GM19324 (cell line): ENCODE data around the gene NR2F1.

ENCODE experiments used
- ATAC-seq: cut with Tn5 transposase; IDR thresholded peaks from one replicate; pipeline ENCODE4 v1.9.1; 2021; ENCODE audit warnings: mild to moderate bottlenecking, moderate library complexity; ENCODE audit not compliant: unreplicated experiment, low FRiP score

NR2F1 gene

DNA sequence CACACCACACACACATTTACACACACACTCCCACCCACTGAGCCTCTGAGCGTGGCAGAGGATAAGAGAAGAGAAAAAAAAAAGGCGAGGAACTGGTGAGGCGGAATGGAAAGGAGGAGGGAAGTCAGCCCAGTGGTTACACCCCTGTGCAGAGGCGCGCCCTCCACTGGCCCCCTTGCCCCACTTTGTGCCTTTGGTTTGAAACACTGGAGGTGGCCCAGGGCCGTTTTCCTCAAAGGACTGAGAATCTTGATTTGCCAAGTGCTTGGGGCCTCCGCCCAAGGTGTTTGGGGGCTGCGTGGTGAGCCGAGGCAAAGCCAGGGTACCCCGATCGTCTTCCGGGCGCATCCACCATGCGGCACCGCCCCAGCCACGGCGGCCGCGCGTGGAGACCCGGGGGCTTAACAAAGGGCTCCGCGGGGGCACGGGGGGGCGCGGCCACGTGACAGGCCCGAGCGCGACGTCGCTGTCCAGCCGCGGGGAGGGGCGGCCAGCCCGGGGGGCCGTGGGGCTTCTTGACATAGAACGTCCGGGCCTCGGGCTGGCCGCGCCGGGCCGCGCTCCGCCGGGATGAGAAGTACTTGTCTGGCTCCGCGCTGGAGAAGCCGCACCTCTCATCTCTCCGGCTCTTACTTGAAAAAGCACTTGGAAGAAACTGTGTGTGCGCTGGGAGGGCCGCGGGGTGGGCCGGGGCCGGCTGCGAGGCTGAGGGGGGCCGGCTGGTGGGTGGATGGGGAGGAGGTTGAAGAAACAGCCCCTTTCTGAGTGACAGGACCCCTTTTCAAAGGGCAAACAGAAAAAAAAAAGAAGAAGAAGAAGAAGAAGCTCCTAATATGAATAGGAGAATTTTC, 21.0 kb downstream of the NR2F1 start:
- no peak for ATAC-seq

DNA sequence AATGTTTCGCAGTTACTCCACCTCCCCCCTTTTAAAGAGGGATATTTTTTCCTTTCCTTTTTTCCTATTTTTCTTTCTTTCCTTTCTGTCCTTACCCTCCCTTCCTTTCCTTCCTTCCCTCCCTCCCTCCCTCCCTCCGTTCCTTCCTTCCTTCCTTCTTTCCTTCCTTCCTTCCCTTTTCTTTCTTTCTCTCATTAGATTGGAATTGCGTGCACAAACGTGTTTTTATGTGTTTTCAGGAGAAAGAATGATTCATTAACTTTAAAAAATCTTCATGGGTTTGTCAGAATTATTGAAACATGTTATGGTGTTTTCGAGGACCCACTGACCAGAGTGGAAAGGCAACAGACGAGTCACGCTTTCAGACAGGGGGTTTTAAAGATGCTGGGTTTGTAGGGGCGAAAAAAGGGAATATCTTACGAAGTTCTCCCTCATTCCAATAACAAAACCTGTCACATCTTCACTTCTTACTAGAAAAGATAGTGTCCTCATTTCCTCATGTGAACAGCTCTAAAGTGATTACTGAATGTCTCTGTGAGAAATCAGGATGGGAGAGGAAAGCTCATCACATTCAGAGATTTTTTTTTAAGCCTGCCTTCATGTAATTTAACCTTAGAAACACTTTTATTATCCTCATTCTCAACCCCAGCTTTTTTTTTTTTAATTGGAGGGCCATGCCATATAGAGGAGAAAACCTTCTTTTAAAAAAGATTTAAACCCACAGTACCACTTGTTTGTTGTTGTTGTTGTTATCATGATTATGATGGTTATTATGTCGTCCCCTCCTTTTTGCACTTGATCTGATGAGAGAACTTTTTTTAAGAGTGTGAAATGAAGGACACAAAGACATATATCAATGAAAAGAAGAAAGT, 21.9 kb downstream of the NR2F1 start:
- ATAC-seq, result no peak

DNA sequence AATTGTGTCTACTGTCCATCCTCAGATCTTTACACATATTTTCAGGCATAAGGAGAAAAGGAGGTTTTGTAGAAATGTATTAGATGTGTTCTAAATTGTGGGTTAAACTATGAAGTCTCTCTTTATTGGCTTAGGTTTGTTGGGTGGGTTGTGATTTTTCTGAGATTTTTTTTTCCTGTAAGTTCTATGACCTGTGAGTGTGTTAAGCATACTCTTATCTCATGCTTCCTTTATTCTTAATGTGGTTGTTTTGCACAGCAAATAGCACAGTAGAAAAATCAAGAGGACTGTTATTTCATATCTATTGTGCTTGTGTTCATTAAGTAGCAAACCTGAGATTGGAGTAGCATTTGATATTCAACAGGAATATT, 23.3 kb downstream of the NR2F1 start:
- no peak for ATAC-seq

DNA sequence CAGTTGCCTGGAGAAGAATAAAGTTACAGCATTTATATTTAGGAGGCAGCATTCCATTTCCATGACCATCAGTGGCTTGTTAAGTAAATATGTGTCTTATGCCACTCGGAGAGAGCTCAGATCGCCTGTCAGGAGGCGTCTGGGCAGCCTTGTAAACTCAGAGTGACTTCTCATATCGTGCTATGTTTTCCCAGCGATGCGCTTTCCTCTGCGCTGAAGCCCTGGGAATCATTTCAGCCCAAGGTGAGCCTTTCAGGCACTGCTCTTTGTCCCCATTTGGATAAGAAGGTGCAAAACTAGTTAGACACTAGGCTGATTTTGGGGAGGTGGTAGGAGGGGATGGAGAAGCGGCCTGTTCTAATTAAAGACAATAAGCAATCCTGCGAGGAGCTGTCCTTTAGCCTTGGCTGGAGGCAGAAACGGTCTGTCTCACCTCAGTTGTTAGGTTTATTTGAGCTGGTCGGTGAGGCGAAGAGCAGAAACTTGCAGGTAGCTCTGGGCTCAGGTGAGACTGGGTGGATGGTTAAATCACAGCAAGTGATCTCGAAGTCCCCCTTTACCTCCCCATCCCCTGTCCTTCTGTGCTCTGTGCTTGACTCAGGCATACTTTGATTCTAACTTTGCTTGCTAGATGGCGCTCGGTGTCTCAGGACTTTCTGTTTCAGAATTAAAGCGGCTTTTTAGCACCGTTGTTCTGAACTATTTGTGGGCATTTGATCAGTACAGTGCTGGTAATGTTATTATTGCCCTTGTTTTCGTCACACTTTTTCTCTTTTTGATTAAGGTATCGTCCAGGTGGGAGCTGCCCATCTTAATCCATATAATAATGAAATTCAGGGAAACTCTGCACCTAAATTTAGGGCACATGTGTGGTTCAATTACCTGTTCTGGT, 24.6 kb downstream of the NR2F1 start:
- ATAC-seq, result peak; percentile 84

DNA sequence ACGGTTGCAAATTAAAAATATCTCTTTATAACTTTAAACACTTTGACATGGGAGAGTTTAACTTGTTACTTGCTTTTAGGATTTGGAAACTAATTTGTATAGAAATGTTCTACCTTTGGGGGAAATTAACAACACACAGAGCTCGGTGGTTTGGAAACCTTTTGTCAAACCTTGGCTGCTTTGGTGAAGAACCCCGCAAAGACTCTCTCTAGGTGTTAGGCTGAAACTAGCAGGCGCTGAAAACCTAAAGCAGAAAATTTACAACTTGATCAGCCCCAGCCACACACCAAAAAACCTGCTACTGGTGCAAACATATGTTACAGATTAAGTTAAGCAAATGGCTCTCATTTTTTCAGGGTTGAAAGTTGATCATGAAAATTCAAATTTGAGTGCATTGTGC, 25.8 kb downstream of the NR2F1 start:
- ATAC-seq, result no peak

DNA sequence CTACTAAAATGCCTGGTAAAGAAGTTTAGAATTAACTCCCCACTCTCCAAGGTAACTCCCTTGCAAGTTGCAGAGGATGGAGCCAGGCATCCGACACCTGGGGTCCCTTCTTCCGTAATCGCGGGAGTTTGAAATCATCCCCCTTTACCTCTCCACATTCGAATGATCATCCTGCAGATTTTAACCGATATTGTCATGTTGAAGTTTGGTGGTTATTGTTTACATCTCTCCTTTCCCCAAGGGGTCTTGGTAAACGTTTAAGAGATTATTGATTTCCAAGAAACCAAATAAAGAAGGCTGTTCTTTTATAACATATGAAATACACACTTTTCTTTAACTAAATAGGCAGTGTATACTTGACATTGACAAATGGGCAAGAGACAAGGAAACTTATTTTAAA, 26.7 kb downstream of the NR2F1 start:
- no peak for ATAC-seq

DNA sequence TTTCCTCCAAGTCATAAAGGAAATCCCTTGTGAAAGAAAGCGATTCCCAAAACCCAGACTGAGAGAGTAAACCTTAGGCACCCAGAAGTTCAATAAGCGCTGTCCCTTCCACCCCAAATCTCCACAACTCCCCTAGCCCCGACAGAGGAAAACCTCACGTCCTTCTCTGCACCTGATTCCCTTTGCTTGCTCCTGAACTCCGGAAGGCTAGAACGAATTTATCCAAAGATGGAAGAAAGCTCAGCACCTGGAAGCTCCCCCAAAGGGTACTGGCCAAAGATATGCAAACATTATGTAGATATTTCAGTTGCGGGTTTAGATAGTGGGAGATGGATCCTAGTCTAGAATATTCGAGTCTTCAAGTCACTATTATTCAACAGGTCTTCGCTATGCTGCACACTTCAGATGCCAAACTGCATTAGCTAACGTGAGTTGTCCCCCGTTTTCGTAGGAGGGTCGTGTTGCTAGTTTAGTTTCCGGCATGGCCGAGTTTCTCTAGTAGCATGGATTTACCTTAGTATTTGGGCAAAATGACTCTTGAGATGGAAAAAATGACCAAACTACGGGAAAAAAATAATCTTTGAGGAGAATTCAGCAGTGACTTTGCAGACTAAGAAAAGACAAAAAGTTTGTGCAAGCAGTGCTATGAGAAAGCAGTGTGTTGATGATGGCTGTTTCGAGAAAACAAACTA, 27.7 kb downstream of the NR2F1 start:
- ATAC-seq, result no peak

DNA sequence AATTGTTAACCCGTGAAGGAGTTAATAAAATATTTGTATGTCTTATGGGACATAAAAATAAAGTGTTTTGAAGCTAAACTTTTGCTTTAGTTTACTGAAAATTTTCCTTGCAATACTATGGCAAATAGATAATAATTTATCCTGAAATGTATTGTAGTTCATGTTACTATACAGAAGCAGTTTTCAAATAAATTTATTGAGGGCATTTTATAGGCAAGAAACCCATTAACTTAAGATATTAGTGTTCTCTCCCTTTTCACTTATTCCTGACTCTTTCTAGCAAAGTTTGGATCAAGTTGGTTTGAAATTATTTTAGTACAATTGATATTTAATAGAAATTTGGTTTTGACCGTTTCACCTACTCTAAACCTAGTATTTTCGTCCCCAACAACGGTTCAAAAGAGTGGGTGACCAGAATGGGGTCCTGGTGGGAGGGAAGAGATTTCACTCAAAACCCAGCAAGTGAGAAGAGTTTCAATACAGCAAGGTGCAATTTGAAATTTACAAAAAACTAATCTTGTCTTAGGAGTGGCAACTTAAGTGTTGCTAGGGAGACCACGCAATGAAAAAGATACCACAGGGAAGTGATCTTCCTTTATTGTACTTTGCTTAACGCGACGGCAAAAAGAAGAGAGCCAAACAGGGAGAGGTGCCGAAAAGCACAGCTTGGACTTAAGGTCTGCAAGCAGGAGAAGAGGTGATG, 28.4 kb downstream of the NR2F1 start:
- ATAC-seq, result no peak

DNA sequence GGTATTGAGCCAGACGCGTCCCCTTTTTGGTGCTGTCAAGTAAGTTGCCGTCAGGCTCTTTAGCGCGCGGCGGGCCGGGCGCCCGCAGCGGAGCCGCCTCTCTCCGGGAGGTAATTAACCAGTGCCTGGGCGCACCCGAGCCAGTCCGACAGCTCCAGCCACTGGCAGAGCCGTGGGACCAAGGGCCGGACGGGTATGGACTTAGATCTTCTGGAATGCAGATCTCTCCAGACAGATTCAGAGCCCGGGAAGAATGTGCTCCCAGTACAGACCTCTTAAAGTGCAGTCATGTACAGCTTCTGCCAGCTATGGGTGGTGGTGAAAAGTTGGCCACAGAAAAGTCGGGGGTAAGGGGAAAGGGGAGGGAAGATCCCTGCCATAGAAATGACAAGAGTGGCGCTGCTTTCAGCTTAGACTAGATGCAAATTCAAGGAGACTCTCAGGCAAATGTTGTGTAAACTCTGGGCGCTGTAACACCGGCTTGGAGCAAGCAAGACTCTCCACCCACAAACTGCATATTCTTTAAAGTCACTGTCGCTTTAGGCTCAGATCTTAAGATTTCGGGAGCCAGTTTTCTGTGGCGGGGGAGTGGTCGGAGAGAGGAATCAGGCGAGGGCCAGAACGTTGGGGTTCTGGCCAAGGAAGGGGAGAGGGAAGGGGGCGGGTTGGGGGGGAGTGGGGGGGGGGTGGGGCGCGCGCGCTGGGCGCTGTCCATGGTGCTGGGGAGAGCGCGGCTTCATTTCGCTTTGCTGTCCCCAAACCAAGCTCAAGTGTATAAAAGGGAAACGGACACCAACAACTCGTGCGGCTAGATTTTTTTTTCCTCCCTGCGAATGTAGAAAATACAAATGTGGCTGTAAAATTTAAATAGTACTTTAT, 29.2 kb downstream of the NR2F1 start:
- ATAC-seq, result no peak

DNA sequence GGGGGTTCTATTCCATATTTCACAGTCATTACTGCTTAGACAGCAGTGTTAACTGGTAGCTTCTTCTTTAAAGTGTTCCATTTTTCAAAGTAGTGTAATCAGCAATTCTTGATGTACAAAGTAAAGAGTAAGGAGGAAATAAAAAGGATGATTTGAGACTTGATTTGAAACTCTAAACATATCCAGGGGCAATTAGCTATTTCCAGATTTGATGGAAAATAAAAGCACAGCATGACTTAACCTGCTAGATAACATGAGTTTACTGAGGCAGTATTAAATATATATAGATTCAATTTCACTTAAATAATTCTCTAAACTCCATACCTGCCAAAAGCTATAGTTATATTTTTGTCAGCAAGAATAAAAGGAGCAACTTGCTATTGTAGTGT, 29.8 kb downstream of the NR2F1 start:
- no peak for ATAC-seq

DNA sequence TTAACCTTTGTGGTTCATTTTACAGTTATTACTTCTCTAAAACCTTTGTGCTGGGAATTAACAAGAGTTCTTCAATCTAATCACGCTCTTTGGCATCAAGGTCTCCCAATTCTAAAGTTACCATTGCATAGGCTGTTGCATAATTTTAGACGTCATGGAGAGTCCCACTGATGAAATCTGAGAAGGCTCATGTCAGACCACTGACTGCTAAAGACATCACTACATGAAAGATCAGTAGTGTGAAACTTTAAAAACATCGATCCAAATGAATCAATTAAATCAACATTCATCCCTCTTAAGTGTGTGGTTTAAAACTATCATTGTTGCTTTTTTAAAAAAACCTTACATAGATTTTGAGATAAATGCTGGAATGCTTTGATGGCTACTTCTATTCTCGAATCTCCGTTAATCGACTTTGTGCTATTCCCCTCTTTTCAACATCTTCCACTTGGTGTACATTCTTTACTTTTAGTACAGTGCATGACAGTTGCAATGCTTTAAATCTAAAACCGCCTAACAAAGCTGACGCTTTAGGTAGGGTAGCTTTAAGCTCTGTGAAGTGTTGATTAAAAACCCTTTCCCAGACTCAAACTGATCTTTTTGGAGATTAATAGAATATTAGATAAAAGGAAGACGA, 33.6 kb downstream of the NR2F1 start:
- no peak for ATAC-seq

DNA sequence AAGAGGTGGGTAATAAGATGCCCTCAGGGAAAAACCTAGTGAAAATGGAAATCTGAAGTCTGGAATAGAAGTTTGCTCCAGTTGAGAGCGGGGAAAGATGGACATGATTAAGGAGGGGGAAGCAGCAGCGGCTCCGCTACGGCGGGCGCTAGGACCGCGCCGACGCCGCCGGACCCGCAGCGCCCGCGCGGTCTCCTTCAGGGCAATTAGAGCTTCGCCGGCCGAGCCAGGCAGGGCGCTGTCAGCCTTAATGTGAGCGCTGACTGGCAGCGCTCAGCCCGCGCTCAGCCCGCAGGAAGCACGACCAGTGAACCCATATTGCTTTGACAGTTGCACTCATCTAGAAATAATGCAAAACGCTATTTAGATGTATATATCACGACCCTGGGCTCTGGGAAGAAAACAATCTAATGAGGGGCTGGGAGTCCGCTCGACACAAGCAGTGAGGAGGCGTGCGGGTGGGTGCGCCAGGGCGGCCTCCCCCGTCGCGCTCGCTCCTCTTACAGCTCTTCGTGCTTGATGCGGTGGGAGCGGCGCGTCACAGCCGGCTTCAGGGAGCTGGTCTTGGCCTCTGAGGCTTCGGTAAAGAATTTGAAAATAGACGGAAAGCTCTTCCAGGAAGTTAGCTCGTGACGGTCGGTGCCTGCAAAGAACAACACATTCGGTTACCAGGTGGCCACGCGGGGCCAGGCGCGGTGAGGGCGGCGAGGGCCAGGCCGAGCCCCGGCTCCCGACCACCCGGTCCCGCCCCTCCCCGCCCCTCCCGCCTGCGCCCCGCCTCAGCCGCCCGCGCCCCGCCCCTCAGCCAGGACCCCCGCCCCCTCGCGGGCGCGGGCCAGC, 37.7 kb downstream of the NR2F1 start:
- ATAC-seq, result peak; percentile 99

DNA sequence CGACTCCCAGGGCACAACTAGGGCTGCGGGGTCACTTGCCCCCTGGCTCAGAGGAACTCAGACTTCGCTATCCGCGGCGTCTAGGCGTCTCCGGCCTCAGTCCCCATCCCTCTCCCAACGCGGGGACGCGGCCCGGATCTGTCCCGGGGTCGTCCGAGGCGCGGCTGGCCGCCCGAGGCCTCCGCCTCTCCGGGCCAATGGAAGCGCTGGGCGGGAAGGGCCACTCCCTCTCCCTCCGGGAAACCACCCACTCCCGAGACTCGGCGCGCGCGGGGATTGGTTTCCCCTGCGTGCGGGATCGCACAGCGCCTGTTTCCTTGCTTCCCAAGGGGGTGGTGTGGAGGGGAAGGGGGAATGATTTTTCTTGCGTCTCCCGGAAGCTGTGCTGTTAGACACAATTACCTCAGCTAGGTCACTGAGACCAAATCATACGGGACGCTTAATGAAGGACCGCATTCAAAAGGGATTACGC, 38.3 kb downstream of the NR2F1 start:
- ATAC-seq, result peak; percentile 9

DNA sequence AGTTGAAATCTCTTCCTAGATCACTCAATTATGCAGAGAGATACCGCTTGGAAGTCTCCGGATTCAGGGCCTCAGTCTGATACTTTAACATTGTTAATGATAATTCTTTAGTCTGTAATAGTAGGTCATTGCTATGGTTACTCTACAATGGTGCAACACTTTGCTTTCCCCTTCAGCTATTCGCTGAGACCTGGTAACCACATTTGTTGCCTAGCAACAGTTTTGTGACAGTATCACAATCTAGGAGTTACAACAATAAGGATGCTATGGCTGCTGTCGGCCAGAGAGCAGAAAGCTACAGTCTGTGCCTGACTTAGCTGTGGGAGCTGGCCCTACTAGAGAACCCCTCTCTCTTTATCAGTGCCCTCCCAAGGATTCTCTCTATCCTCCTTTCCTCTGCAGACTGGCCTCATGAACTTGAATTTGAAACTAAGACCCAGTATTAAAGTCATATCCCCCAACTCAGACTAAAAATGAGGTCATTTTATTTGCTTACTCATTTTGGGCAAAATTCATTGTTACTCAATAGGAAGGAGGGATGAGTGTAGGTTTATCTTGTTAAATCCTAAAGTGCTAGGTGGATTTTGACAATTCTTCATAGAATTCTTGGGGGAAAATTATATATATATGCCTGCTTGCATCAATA, 39.3 kb downstream of the NR2F1 start:
- ATAC-seq, result no peak

DNA sequence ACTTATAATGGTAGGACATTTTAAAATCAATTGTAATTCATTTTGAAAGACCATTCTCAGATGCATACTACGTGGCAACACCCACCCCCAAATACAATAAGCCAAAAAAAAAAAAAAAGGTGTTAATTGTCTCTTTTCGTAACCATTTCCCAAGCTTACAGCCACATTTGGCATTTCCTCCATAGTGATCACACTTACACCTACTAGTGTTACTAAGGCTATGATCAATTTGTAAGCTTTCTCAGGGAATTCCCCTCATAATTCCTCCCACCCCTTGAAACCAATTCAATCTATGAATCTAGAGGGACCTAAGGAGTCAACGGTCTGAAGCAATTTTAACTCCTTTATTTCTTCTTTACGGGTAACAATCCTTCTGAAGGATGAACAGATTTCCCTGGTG, 40.1 kb downstream of the NR2F1 start:
- no peak for ATAC-seq

DNA sequence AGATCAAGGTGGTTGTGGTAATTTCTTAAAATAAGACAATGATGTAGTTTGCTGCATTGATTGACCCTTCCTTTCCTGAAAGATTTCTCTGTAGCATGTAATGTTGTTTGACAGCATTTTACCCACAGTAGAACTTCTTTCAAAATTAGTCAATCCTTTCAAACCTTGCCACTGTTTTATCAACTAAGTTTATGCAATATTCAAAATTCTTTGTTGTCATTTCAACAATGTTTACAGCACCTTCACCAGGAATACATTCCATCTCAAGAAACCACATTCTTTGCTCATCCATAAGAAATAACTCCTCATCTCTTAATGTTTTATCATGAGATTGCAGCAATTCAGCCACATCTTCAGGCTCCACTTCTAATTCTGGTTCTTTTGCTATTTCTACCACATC, 43.8 kb downstream of the NR2F1 start:
- ATAC-seq, result no peak

DNA sequence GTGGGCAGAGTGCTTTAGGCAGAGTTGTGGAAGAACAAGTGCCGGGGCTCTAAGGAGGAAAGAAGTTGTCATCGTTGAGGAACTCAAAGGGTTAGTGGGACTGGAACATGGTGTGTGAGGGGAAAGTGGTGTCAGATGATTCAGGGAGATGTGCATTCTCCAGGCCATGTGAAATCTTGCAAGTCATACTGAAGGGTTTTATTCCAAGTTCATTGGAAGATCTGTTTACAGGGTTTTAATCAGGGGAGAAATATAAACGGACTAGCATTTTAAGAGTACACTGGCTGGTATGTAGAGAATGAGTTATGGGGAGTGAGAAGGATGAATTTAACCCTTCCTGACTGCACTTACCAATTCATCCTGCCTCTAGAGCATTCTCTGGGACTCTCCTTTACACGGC, 49.3 kb downstream of the NR2F1 start:
- ATAC-seq, result no peak
